C4-2B (cell line): ENCODE data around the gene POLR3A.

ENCODE experiments used
- CTCF ChIP-seq: fragments of 450-650 bp; conservative IDR thresholded peaks from 2 replicates; pipeline ENCODE4 v1.5.1; 2017; ENCODE audit warnings: mild to moderate bottlenecking
- ZFX ChIP-seq: fragments of 450-650 bp; IDR thresholded peaks from 2 replicates; pipeline ENCODE4 v1.6.1; 2017

- TF ChIP-seq CTCF: no peak
- no peak for TF ChIP-seq ZFX
Observed at GRCh38 chr10:77977934-77978333, 51.4 kb downstream of the POLR3A start.
